H1 (cell line): ENCODE data around the gene QPCT.

Source experiments
- BCL11A ChIP-seq, 2 experiments: IDR thresholded peaks; one replicate each; pipeline ENCODE4 v1.6.1; 2011; ENCODE audit warnings: low read depth in 2 of 2, low read length in 2 of 2, mild to moderate bottlenecking in 2 of 2
- CBX5 ChIP-seq: fragments of 300-800, 300-1000 bp; sonication (generic); IDR thresholded peaks from 2 replicates; pipeline ENCODE4 v1.7.1; 2016; ENCODE audit warnings: antibody characterized with exemption, low read length, low read depth
- CBX8 ChIP-seq: fragments of 300-800, 300-1000 bp; sonication (generic); IDR thresholded peaks from 2 replicates; pipeline ENCODE4 v1.7.1; 2016; ENCODE audit warnings: low read depth, low read length, borderline replicate concordance
- CEBPB ChIP-seq: IDR thresholded peaks from 2 replicates; pipeline ENCODE4 v1.6.1; 2012; ENCODE audit warnings: low read depth, low read length
- CTCF ChIP-seq, 3 experiments: IDR thresholded peaks; 1 replicate in 2 of 3; 2 replicates in 1 of 3; pipeline versions ENCODE4 v1.5.1 to v1.6.1; 2011; ENCODE audit warnings: low read length in 3 of 3, mild to moderate bottlenecking in 3 of 3, inconsistent platforms in 2 of 3, low read depth in 1 of 3, moderate library complexity in 1 of 3; ENCODE audit not compliant: insufficient read depth in 1 of 3; ENCODE audit errors: control extremely low read depth in 1 of 3
- EP300 ChIP-seq, 2 experiments: IDR thresholded peaks; 1 replicate in 1 of 2; 2 replicates in 1 of 2; pipeline ENCODE4 v1.6.1; 2011 to 2012; ENCODE audit warnings: low read depth in 2 of 2, low read length in 2 of 2, mild to moderate bottlenecking in 2 of 2, borderline replicate concordance in 1 of 2, inconsistent platforms in 1 of 2, moderate library complexity in 1 of 2
- EZH2 ChIP-seq: fragments of 200-600 bp; sonication (generic); IDR thresholded peaks from 2 replicates; pipeline ENCODE4 v1.7.1; 2012; ENCODE audit warnings: low read depth, mild to moderate bottlenecking, moderate library complexity, low read length, inconsistent platforms; ENCODE audit not compliant: severe bottlenecking
- GABPA ChIP-seq: IDR thresholded peaks from 2 replicates; pipeline ENCODE4 v1.6.1; 2011; ENCODE audit warnings: mild to moderate bottlenecking, low read length, moderate library complexity, borderline replicate concordance; ENCODE audit not compliant: insufficient read depth
- KDM4A ChIP-seq: IDR thresholded peaks from one replicate; pipeline ENCODE4 v1.7.1; 2012; ENCODE audit warnings: low read depth, mild to moderate bottlenecking, moderate library complexity, low read length, inconsistent platforms; ENCODE audit not compliant: severe bottlenecking
- MAX ChIP-seq: IDR thresholded peaks from 2 replicates; pipeline ENCODE4 v1.6.1; 2012; ENCODE audit warnings: inconsistent platforms
- POLR2A ChIP-seq, 2 experiments: IDR thresholded peaks; 1 replicate in 1 of 2; 2 replicates in 1 of 2; pipeline ENCODE4 v1.6.1; 2011; ENCODE audit warnings: low read depth in 2 of 2, low read length in 2 of 2, mild to moderate bottlenecking in 2 of 2; ENCODE audit errors: control extremely low read depth in 1 of 2
- POLR2AphosphoS5 ChIP-seq: IDR thresholded peaks from 2 replicates; pipeline ENCODE4 v1.6.1; 2011; ENCODE audit warnings: low read depth, low read length
- SRF ChIP-seq: IDR thresholded peaks from 2 replicates; pipeline ENCODE4 v1.6.1; 2011; ENCODE audit warnings: mild to moderate bottlenecking, low read depth, low read length, moderate library complexity

GRCh38 chr2:37415128-37415820 lies 70.8 kb downstream of the QPCT start:
- no peak for TF ChIP-seq POLR2AphosphoS5
- no peak for TF ChIP-seq EZH2
- TF ChIP-seq POLR2A (IDR thresholded peaks at IDR 0.05; ENCODE audit: control extremely low read depth in 1 of 2, low read depth in 2 of 2, low read length in 2 of 2) = no peak
- peak in 2 of 3 experiments; percentile 1 to 10; a peak in 2 of 4 replicates for TF ChIP-seq CTCF (IDR thresholded peaks at IDR 0.05; ENCODE audit: control extremely low read depth in 1 of 3, insufficient read depth in 1 of 3, low read depth in 1 of 3, low read length in 3 of 3)
- no peak for TF ChIP-seq CBX5
- no peak for TF ChIP-seq CEBPB
- no peak for TF ChIP-seq SRF
- TF ChIP-seq EP300 (IDR thresholded peaks at IDR 0.05; ENCODE audit: borderline replicate concordance in 1 of 2, low read depth in 2 of 2, low read length in 2 of 2) = no peak
- TF ChIP-seq KDM4A = no peak
- TF ChIP-seq BCL11A (IDR thresholded peaks at IDR 0.05; ENCODE audit: low read depth in 2 of 2, low read length in 2 of 2) = no peak
- no peak for TF ChIP-seq MAX
- TF ChIP-seq CBX8 = no peak
- TF ChIP-seq GABPA = no peak
